Fibroblast of lung (primary cell): ENCODE data around the gene ZC3H12A.

Experiments used
- EZH2 ChIP-seq: IDR thresholded peaks from 2 replicates; pipeline ENCODE4 v1.5.1; 2012; ENCODE audit warnings: low read length, control low read depth, mild to moderate bottlenecking; ENCODE audit errors: missing control alignments
- TF ChIP-seq, protein P1 (sequence below), 2 donors: IDR thresholded peaks in 1 of 2; conservative IDR thresholded peaks in 1 of 2; 1 replicate in 1 of 2; 2 replicates in 1 of 2; pipeline ENCODE4 v1.5.1; 2011 to 2012; ENCODE audit warnings: low read length in 2 of 2, control low read depth in 1 of 2, inconsistent platforms in 1 of 2, low read depth in 1 of 2, mild to moderate bottlenecking in 1 of 2

- no peak for TF ChIP-seq EZH2
- TF ChIP-seq, protein P1, sequence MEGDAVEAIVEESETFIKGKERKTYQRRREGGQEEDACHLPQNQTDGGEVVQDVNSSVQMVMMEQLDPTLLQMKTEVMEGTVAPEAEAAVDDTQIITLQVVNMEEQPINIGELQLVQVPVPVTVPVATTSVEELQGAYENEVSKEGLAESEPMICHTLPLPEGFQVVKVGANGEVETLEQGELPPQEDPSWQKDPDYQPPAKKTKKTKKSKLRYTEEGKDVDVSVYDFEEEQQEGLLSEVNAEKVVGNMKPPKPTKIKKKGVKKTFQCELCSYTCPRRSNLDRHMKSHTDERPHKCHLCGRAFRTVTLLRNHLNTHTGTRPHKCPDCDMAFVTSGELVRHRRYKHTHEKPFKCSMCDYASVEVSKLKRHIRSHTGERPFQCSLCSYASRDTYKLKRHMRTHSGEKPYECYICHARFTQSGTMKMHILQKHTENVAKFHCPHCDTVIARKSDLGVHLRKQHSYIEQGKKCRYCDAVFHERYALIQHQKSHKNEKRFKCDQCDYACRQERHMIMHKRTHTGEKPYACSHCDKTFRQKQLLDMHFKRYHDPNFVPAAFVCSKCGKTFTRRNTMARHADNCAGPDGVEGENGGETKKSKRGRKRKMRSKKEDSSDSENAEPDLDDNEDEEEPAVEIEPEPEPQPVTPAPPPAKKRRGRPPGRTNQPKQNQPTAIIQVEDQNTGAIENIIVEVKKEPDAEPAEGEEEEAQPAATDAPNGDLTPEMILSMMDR (conservative IDR thresholded peaks at IDR 0.05 in 1 of 2, IDR thresholded peaks at IDR 0.05 in 1 of 2; ENCODE audit: low read depth in 1 of 2, low read length in 2 of 2) = no peak
Measured at GRCh38 chr1:37468037-37468436, 6.3 kb upstream of the ZC3H12A start.
